HepG2 (cell line): ENCODE results near the gene KCNK17. TPM values are rescaled to one million over a fixed set of nuclear protein-coding genes. Genes with fewer than 3 reads are reported as not detected.
A peak's percentile ranks its signal among the peaks of the same experiment; 100 is the strongest.

Experiments
- DRAP1 ChIP-seq: IDR thresholded peaks from 2 replicates; pipeline ENCODE4 v1.6.1; 2016; ENCODE audit warnings: missing genetic modification reagents, missing compliant biosample characterization
- HNRNPLL ChIP-seq: fragments of 200-400 bp; formaldehyde crosslinking; IDR thresholded peaks from 2 replicates; pipeline ENCODE4 v1.6.1; 2017; ENCODE audit warnings: mild to moderate bottlenecking, low read depth, low read length; ENCODE audit not compliant: poor library complexity, severe bottlenecking
- IRF2 ChIP-seq: IDR thresholded peaks from 2 replicates; pipeline ENCODE4 v1.6.1; 2018; ENCODE audit warnings: missing genetic modification reagents, missing compliant biosample characterization
- MAF1 ChIP-seq: sonication (generic); formaldehyde crosslinking; IDR thresholded peaks from 2 replicates; pipeline ENCODE4 v1.5.0; 2020; ENCODE audit warnings: missing genetic modification reagents, borderline replicate concordance
- MEIS1 ChIP-seq: sonication (generic); formaldehyde crosslinking; IDR thresholded peaks from 2 replicates; pipeline ENCODE4 v1.9.0; 2021; ENCODE audit warnings: mild to moderate bottlenecking, missing genetic modification reagents, moderate library complexity, borderline replicate concordance
- MIXL1 ChIP-seq: IDR thresholded peaks from 2 replicates; pipeline ENCODE4 v1.6.1; 2016
- REST ChIP-seq, 2 experiments: IDR thresholded peaks; 2 replicates each; pipeline ENCODE4 v1.6.1; 2011 to 2012; ENCODE audit warnings: low read length in 2 of 2, borderline replicate concordance in 1 of 2, low read depth in 1 of 2, mild to moderate bottlenecking in 1 of 2, moderate library complexity in 1 of 2
- SALL1 ChIP-seq: sonication (generic); formaldehyde crosslinking; IDR thresholded peaks from 2 replicates; pipeline ENCODE4 v1.8.0; 2022; ENCODE audit warnings: mild to moderate bottlenecking, missing genetic modification reagents
- SRSF9 ChIP-seq: fragments of 200-400 bp; formaldehyde crosslinking; IDR thresholded peaks from 2 replicates; pipeline ENCODE4 v1.6.1; 2018; ENCODE audit warnings: borderline replicate concordance, mild to moderate bottlenecking, low read depth, low read length; ENCODE audit not compliant: insufficient read depth, poor library complexity, severe bottlenecking
- STAG1 ChIP-seq: sonication (generic); formaldehyde crosslinking; IDR thresholded peaks from 2 replicates; pipeline ENCODE4 v1.4.0; 2020; ENCODE audit warnings: missing genetic modification reagents
- TFE3 ChIP-seq: IDR thresholded peaks from 2 replicates; pipeline ENCODE4 v1.6.1; 2016
- THRA ChIP-seq: sonication (generic); formaldehyde crosslinking; IDR thresholded peaks from 2 replicates; pipeline ENCODE4 v1.4.0; 2020; ENCODE audit warnings: missing genetic modification reagents, borderline replicate concordance
- ZNF124 ChIP-seq: sonication (generic); formaldehyde crosslinking; IDR thresholded peaks from 2 replicates; pipeline ENCODE4 v1.4.0; 2020; ENCODE audit warnings: missing genetic modification reagents
- ZNF235 ChIP-seq: sonication (generic); formaldehyde crosslinking; IDR thresholded peaks from 2 replicates; pipeline ENCODE4 v1.8.1; 2023; ENCODE audit warnings: mild to moderate bottlenecking, missing genetic modification reagents, borderline replicate concordance
- ZNF253 ChIP-seq: sonication (generic); formaldehyde crosslinking; IDR thresholded peaks from 2 replicates; pipeline ENCODE4 v1.8.0; 2022; ENCODE audit warnings: mild to moderate bottlenecking, missing genetic modification reagents, borderline replicate concordance
- ZNF414 ChIP-seq: sonication (generic); formaldehyde crosslinking; IDR thresholded peaks from 2 replicates; pipeline ENCODE4 v1.5.0; 2020; ENCODE audit warnings: missing genetic modification reagents
- ZNF598 ChIP-seq: sonication (generic); formaldehyde crosslinking; IDR thresholded peaks from 2 replicates; pipeline ENCODE4 v1.5.1; 2020; ENCODE audit warnings: mild to moderate bottlenecking, missing genetic modification reagents, borderline replicate concordance
- ZNF773 ChIP-seq: sonication (generic); formaldehyde crosslinking; IDR thresholded peaks from 2 replicates; pipeline ENCODE4 v1.4.0; 2020; ENCODE audit warnings: missing genetic modification reagents, borderline replicate concordance
- ZNF777 ChIP-seq: sonication (generic); formaldehyde crosslinking; IDR thresholded peaks from 2 replicates; pipeline ENCODE4 v1.4.0; 2020; ENCODE audit warnings: missing genetic modification reagents
- ZNF782 ChIP-seq: sonication (generic); formaldehyde crosslinking; IDR thresholded peaks from 2 replicates; pipeline ENCODE4 v1.4.0; 2020; ENCODE audit warnings: missing genetic modification reagents, mild to moderate bottlenecking, borderline replicate concordance
- polyA plus RNA-seq, 8 experiments: library from polyadenylated mRNA; depleted of rRNA in 3 of 8; stranded (reverse) in 7 of 8; unstranded in 1 of 8; fragments of >200 nt; fragmentation: Illumina TruSeq in 4 of 8; extraction: Trizol in 4 of 8; gene quantifications; 2 replicates each; pipeline versions ENCODE4 v1.2.1 to v1.2.3, GENCODE V29; 2011 to 2016; ENCODE audit warnings: low read depth in 4 of 8, missing spikeins in 1 of 8, mixed read lengths in 1 of 8; ENCODE audit not compliant: insufficient read depth in 1 of 8
- total RNA-seq, 5 experiments: library from RNA; depleted of rRNA; stranded (reverse); fragments of >200 nt; fragmentation: Illumina TruSeq; extraction: Trizol; gene quantifications; 2 replicates each; pipeline ENCODE4 v1.2.3, GENCODE V29; 2016; ENCODE audit warnings: low read depth in 1 of 5

KCNK17 gene
- total and polyA plus RNA-seq, 2 of the 13 experiments (the other 11 are each of a cell fraction or from before 2014, with no cell fraction given), result not detected

- TF ChIP-seq REST (IDR thresholded peaks at IDR 0.05; ENCODE audit: borderline replicate concordance in 1 of 2, low read depth in 1 of 2, low read length in 2 of 2) (no peak), MAF1 (CRISPR knock-in tag) (no peak), STAG1 (CRISPR knock-in tag) (peak; percentile 96), SRSF9 (no peak), MEIS1 (CRISPR knock-in tag) (peak; percentile 63; the same call in 1 of the 2 replicates), SALL1 (peak; percentile 56; the same call in 1 of the 2 replicates), ZNF777 (no peak), DRAP1 (no peak), ZNF253 (no peak), THRA (0 out of 2 replicates have a peak, but pooled peaks have one; percentile 39), ZNF782 (CRISPR knock-in tag) (peak; percentile 62; the same call in 1 of the 2 replicates), ZNF773 (CRISPR knock-in tag) (no peak), TFE3 (CRISPR knock-in tag) (no peak), ZNF414 (CRISPR knock-in tag) (no peak), HNRNPLL (peak; percentile 43), ZNF235 (no peak), MIXL1 (CRISPR knock-in tag) (peak; percentile 74; the same call in 1 of the 2 replicates), ZNF124 (CRISPR knock-in tag) (no peak), ZNF598 (0 out of 2 replicates have a peak, but pooled peaks have one; percentile 38), IRF2 (CRISPR knock-in tag) (peak; percentile 73; the same call in 1 of the 2 replicates)
Measured at GRCh38 chr6:39302669-39303424, 11.4 kb downstream of the KCNK17 start (continued).
